Left colon (tissue), 2 donors: ENCODE measurements around the gene ALG12. TPM values are rescaled to one million over a fixed set of nuclear protein-coding genes. Genes with fewer than 3 reads are reported as not detected.
A peak's percentile ranks its signal among the peaks of the same experiment; 100 is the strongest.

Experiments
- ATAC-seq: fragments of 200-7000 bp; cut with Tn5 transposase; one replicate; pipeline ENCODE4 v1.9.1; 2020; ENCODE audit warnings: mild to moderate bottlenecking, moderate library complexity
- DNase-seq, 2 donors: peaks; one replicate each; pipeline ENCODE4 v3.0.0-alpha.2; 2020
- intact Hi-C, 2 donors: fragments of 100-400 bp; cut with DNase I in 1 of 2; cut with micrococcal nuclease in 1 of 2; formaldehyde crosslinking; loops; one replicate each; pipeline versions ENCODE4 v1.11.2 to v1.14.0; 2022; cut with DNase I, micrococcal nuclease
- long read RNA-seq: library from polyadenylated mRNA; unstranded; transcript quantifications from one replicate; pipeline ENCODE4 v2.0.0, GENCODE V29; 2021
- total RNA-seq, 2 donors: library from RNA; stranded (reverse); fragmentation: NEBNext Ultra II Directional; extraction: Animal tissue kit (Norgen Biotek cat#: 25700); gene quantifications; one replicate each; pipeline ENCODE4 v1.2.1, GENCODE V29; 2021
- donor health status: DM: no; HTN: no; CAD: no.
- donor health status: DM: yes; HTN: yes; CAD: no.

The ALG12 gene
- 10 to 100 TPM; 22.8 to 27.9 TPM for total RNA-seq
- long read RNA-seq, full-length matches to known transcripts = 25 of 50 reads
- long read RNA-seq, partial matches to known transcripts = 17 of 50 reads
- long read RNA-seq, other reads (novel, unspliced or antisense) = 8 of 50 reads

GRCh38 chr22:49917974-49918910, at the start of gene ALG12, which contains the start of gene CRELD2:
TSS of gene ALG12 (minus strand) at chr22:49918438. CDS start at chr22:49913765, 4,673 bp downstream.
TSS of gene CRELD2 (plus strand) at chr22:49918634. CDS start at chr22:49918770, 136 bp downstream.
- ATAC-seq (peak; percentile 92), DNase-seq (peak; percentile 97)
- intact Hi-C loops = loop anchor here in 1 of 2 donors (10.0 kb wide), 1 partner anchor 63 kb away; the partner anchor contains the start of gene ZBED4

GRCh38 chr22:49967706-49968208, 49.5 kb upstream of the ALG12 start:
- intact Hi-C loops = no loop called here
- ATAC-seq = no peak
- DNase-seq = peak; percentile 40 to 49

GRCh38 chr22:49966774-49967705, 48.8 kb upstream of the ALG12 start:
- no peak for ATAC-seq
- intact Hi-C loops = no loop called here
- peak; percentile 44 to 47 for DNase-seq

GRCh38 chr22:49966041-49966773, 48.0 kb upstream of the ALG12 start:
- ATAC-seq (no peak), DNase-seq (peak; percentile 17 to 30)
- intact Hi-C loops = no loop called here

GRCh38 chr22:49965091-49966040, 47.1 kb upstream of the ALG12 start:
- intact Hi-C loops = no loop called here
- peak; percentile 23 to 28 for DNase-seq
- no peak for ATAC-seq

GRCh38 chr22:49964136-49965090, 46.2 kb upstream of the ALG12 start:
- DNase-seq (peak; percentile 24 to 33), ATAC-seq (no peak)
- intact Hi-C loops = no loop called here

GRCh38 chr22:49963647-49964026, 45.4 kb upstream of the ALG12 start:
- ATAC-seq (no peak), DNase-seq (peak; percentile 54 to 56)
- intact Hi-C loops = no loop called here

GRCh38 chr22:49962751-49963646, 44.8 kb upstream of the ALG12 start:
- no peak for ATAC-seq
- intact Hi-C loops = no loop called here
- peak; percentile 51 to 52 for DNase-seq

GRCh38 chr22:49962012-49962750, 43.9 kb upstream of the ALG12 start:
- DNase-seq (peak; percentile 86 to 91), ATAC-seq (peak; percentile 25)
- intact Hi-C loops = no loop called here

- intact Hi-C loops = no loop called here
- peak in 1 of 2 donors; percentile 46 for DNase-seq
- ATAC-seq = no peak
Measured at GRCh38 chr22:49961601-49962011, 43.4 kb upstream of the ALG12 start.

GRCh38 chr22:49961005-49961600, 42.9 kb upstream of the ALG12 start:
- peak; percentile 47 to 72 for DNase-seq

GRCh38 chr22:49960159-49961004, 42.1 kb upstream of the ALG12 start, which contains the start of gene PIM3:
TSS of gene PIM3 (plus strand) at chr22:49960772. CDS start at chr22:49960948, 176 bp downstream.
- ATAC-seq (peak; percentile 72), DNase-seq (peak; percentile 94 to 96)
- intact Hi-C loops = no loop called here

More at GRCh38 chr22:49961005-49961600, 42.9 kb upstream of the ALG12 start:
- intact Hi-C loops = no loop called here
- ATAC-seq = peak; percentile 16

GRCh38 chr22:49959782-49960158, 41.5 kb upstream of the ALG12 start:
- intact Hi-C loops = no loop called here
- DNase-seq (peak; percentile 75 to 78), ATAC-seq (peak; percentile 51)
